Measurements from ENCODE around the gene KIF1B.

The KIF1B gene

GRCh38 chr1:10339036-10339567 is 128.7 kb downstream of the KIF1B start:
- DNase-seq, result no peak

- peak; percentile 66 for DNase-seq
Measured at GRCh38 chr1:10339815-10340214, 129.4 kb downstream of the KIF1B start.

- no peak for DNase-seq
Measured at GRCh38 chr1:10340930-10341590, 130.7 kb downstream of the KIF1B start.

- DNase-seq, result no peak
Measured at GRCh38 chr1:10347109-10347508, 136.7 kb downstream of the KIF1B start.

- DNase-seq, result no peak
Measured at GRCh38 chr1:10353282-10353681, 142.9 kb downstream of the KIF1B start.

- no peak for DNase-seq
Measured at GRCh38 chr1:10353693-10354092, 143.3 kb downstream of the KIF1B start.

GRCh38 chr1:10360045-10360444 is 149.7 kb downstream of the KIF1B start:
- DNase-seq, result no peak

- no peak for DNase-seq
Measured at GRCh38 chr1:10361515-10361914, 151.1 kb downstream of the KIF1B start.

- DNase-seq, result no peak
Measured at GRCh38 chr1:10368194-10368593, 157.8 kb downstream of the KIF1B start.

GRCh38 chr1:10374442-10374860 is 164.1 kb downstream of the KIF1B start:
- DNase-seq, result no peak

GRCh38 chr1:10377365-10378029 is 167.1 kb downstream of the KIF1B start:
- DNase-seq, result peak; percentile 86

- DNase-seq, result no peak
Measured at GRCh38 chr1:10378081-10378841, 167.9 kb downstream of the KIF1B start.

GRCh38 chr1:10379101-10379620 is 168.8 kb downstream of the KIF1B start:
- DNase-seq, result no peak

- no peak for DNase-seq
Measured at GRCh38 chr1:10379676-10380075, 169.3 kb downstream of the KIF1B start.

- DNase-seq, result no peak
Measured at GRCh38 chr1:10380594-10381275, 170.4 kb downstream of the KIF1B start.

- DNase-seq, result no peak
Measured at GRCh38 chr1:10383630-10384029, 173.3 kb downstream of the KIF1B start.

GRCh38 chr1:10384219-10384618 is 173.8 kb downstream of the KIF1B start:
- DNase-seq, result no peak

GRCh38 chr1:10386761-10387676 is 176.6 kb downstream of the KIF1B start:
- no peak for DNase-seq

- DNase-seq, result no peak
Measured at GRCh38 chr1:10387677-10388386, 177.5 kb downstream of the KIF1B start.

GRCh38 chr1:10388387-10388715 is 178.0 kb downstream of the KIF1B start:
- no peak for DNase-seq

All from NCI-H82 (cell line).